ENCODE data around the gene ZMAT2.
"Not testable (repeated sequence)": the region's sequence is repeated elsewhere in the genome, so short reads cannot be mapped to it uniquely, and the experiment has no call there.

Gene ZMAT2

GRCh38 chr5:140674629-140675028 lies 25.6 kb upstream of the ZMAT2 start:
- H3K9ac ChIP-seq (ENCODE audit: low read length): no peak overlapping the region
- no peak overlapping the region for H3K27ac ChIP-seq (ENCODE audit: low read depth, low read length)
- no peaks in the 10 kb centered on the region for H3K27me3 ChIP-seq (ENCODE audit: control insufficient read depth in 1 of 2, insufficient read depth in 2 of 2, low read length in 2 of 2)
- no peaks in the 10 kb centered on the region for H3K4me1 ChIP-seq (ENCODE audit: insufficient read depth, low read length)
- no peak overlapping the region for H3K4me3 ChIP-seq (ENCODE audit: low read depth in 1 of 2, low read length in 2 of 2)
- no peaks in the 10 kb centered on the region for H3K9me3 ChIP-seq (ENCODE audit: low read length)
- H3K36me3 ChIP-seq (ENCODE audit: insufficient read depth, low read length): peaks cover 55% of the 10 kb centered on the region

- H3K4me3 ChIP-seq (ENCODE audit: low read depth in 1 of 2, low read length in 2 of 2): no peak overlapping the region
- no peak overlapping the region for H3K27ac ChIP-seq (ENCODE audit: low read depth, low read length)
- H3K27me3 ChIP-seq (ENCODE audit: control insufficient read depth in 1 of 2, insufficient read depth in 2 of 2, low read length in 2 of 2): no peaks in the 10 kb centered on the region
- H3K4me1 ChIP-seq (ENCODE audit: insufficient read depth, low read length): no peaks in the 10 kb centered on the region
- H3K9me3 ChIP-seq (ENCODE audit: low read length): no peaks in the 10 kb centered on the region
- peaks cover 61% of the 10 kb centered on the region for H3K36me3 ChIP-seq (ENCODE audit: insufficient read depth, low read length)
- H3K9ac ChIP-seq (ENCODE audit: low read length): no peak overlapping the region
Measured at GRCh38 chr5:140677947-140678346, 22.3 kb upstream of the ZMAT2 start.

- Histone ChIP-seq H3K9me3 (ENCODE audit: low read length) (no peaks in the 10 kb centered on the region), H3K27me3 (ENCODE audit: control insufficient read depth in 1 of 2, insufficient read depth in 2 of 2, low read length in 2 of 2) (no peaks in the 10 kb centered on the region), H3K36me3 (ENCODE audit: insufficient read depth, low read length) (peaks cover 61% of the 10 kb centered on the region), H3K9ac (ENCODE audit: low read length) (no peak overlapping the region), H3K27ac (ENCODE audit: low read depth, low read length) (no peak overlapping the region), H3K4me3 (ENCODE audit: low read depth in 1 of 2, low read length in 2 of 2) (no peak overlapping the region), H3K4me1 (ENCODE audit: insufficient read depth, low read length) (no peaks in the 10 kb centered on the region)
Measured at GRCh38 chr5:140678993-140679392, 21.3 kb upstream of the ZMAT2 start.

GRCh38 chr5:140690376-140690932 lies 9.8 kb upstream of the ZMAT2 start:
- H3K27ac ChIP-seq (ENCODE audit: low read depth, low read length): peak overlapping the region; percentile 90
- peak overlapping the region; percentile 86 for H3K9ac ChIP-seq (ENCODE audit: low read length)
- peaks cover 38% of the 10 kb centered on the region for H3K36me3 ChIP-seq (ENCODE audit: insufficient read depth, low read length)
- no peaks in the 10 kb centered on the region for H3K27me3 ChIP-seq (ENCODE audit: control insufficient read depth in 1 of 2, insufficient read depth in 2 of 2, low read length in 2 of 2)
- peaks cover 25% of the 10 kb centered on the region for H3K4me1 ChIP-seq (ENCODE audit: insufficient read depth, low read length)
- peak overlapping the region; percentile 84 to 91 for H3K4me3 ChIP-seq (ENCODE audit: low read depth in 1 of 2, low read length in 2 of 2)
- no peaks in the 10 kb centered on the region for H3K9me3 ChIP-seq (ENCODE audit: low read length)

GRCh38 chr5:140690941-140691924 lies 9.0 kb upstream of the ZMAT2 start, which contains the start of the genes HARS1 and HARS2:
HARS1 (minus strand) TSS chr5:140691370; CDS start chr5:140691304, 66 bp downstream.
HARS2 (plus strand) TSS chr5:140691455; CDS start chr5:140691649, 194 bp downstream.
- peaks cover 44% of the 10 kb centered on the region for H3K36me3 ChIP-seq (ENCODE audit: insufficient read depth, low read length)
- H3K27ac ChIP-seq (ENCODE audit: low read depth, low read length): peak within 1 kb of the TSS; percentile 90
- no peaks in the 10 kb centered on the region for H3K9me3 ChIP-seq (ENCODE audit: low read length)
- peak within 1 kb of the TSS; percentile 84 to 91 for H3K4me3 ChIP-seq (ENCODE audit: low read depth in 1 of 2, low read length in 2 of 2)
- H3K9ac ChIP-seq (ENCODE audit: low read length): peak within 1 kb of the TSS; percentile 86
- peaks cover 25% of the 10 kb centered on the region for H3K4me1 ChIP-seq (ENCODE audit: insufficient read depth, low read length)
- H3K27me3 ChIP-seq (ENCODE audit: control insufficient read depth in 1 of 2, insufficient read depth in 2 of 2, low read length in 2 of 2): no peaks in the 10 kb centered on the region

- no peak overlapping the region for H3K9ac ChIP-seq (ENCODE audit: low read length)
- no peaks in the 10 kb centered on the region for H3K27me3 ChIP-seq (ENCODE audit: control insufficient read depth in 1 of 2, insufficient read depth in 2 of 2, low read length in 2 of 2)
- H3K36me3 ChIP-seq (ENCODE audit: insufficient read depth, low read length): peaks cover 60% of the 10 kb centered on the region
- no peak overlapping the region for H3K27ac ChIP-seq (ENCODE audit: low read depth, low read length)
- H3K9me3 ChIP-seq (ENCODE audit: low read length): no peaks in the 10 kb centered on the region
- no peak overlapping the region for H3K4me3 ChIP-seq (ENCODE audit: low read depth in 1 of 2, low read length in 2 of 2)
- H3K4me1 ChIP-seq (ENCODE audit: insufficient read depth, low read length): peaks cover 25% of the 10 kb centered on the region
Measured at GRCh38 chr5:140694276-140694675, 6.0 kb upstream of the ZMAT2 start.

GRCh38 chr5:140696891-140697492 lies 3.3 kb upstream of the ZMAT2 start:
- peaks cover 19% of the 10 kb centered on the region for H3K4me1 ChIP-seq (ENCODE audit: insufficient read depth, low read length)
- H3K4me3 ChIP-seq (ENCODE audit: low read depth in 1 of 2, low read length in 2 of 2): no peak overlapping the region
- no peak overlapping the region for H3K9ac ChIP-seq (ENCODE audit: low read length)
- no peak overlapping the region for H3K27ac ChIP-seq (ENCODE audit: low read depth, low read length)
- H3K27me3 ChIP-seq (ENCODE audit: control insufficient read depth in 1 of 2, insufficient read depth in 2 of 2, low read length in 2 of 2): no peaks in the 10 kb centered on the region
- peaks cover 69% of the 10 kb centered on the region for H3K36me3 ChIP-seq (ENCODE audit: insufficient read depth, low read length)
- H3K9me3 ChIP-seq (ENCODE audit: low read length): no peaks in the 10 kb centered on the region

- Histone ChIP-seq H3K27ac (ENCODE audit: low read depth, low read length) (no peak overlapping the region), H3K36me3 (ENCODE audit: insufficient read depth, low read length) (peaks cover 34% of the 10 kb centered on the region), H3K4me3 (ENCODE audit: low read depth in 1 of 2, low read length in 2 of 2) (no peak overlapping the region), H3K9me3 (ENCODE audit: low read length) (no peaks in the 10 kb centered on the region), H3K4me1 (ENCODE audit: insufficient read depth, low read length) (no peaks in the 10 kb centered on the region), H3K9ac (ENCODE audit: low read length) (no peak overlapping the region), H3K27me3 (ENCODE audit: control insufficient read depth in 1 of 2, insufficient read depth in 2 of 2, low read length in 2 of 2) (no peaks in the 10 kb centered on the region)
Measured at GRCh38 chr5:140707812-140708211, 7.6 kb downstream of the ZMAT2 start.

- H3K9ac ChIP-seq (ENCODE audit: low read length); H3K27ac ChIP-seq (ENCODE audit: low read depth, low read length); H3K4me1 ChIP-seq (ENCODE audit: insufficient read depth, low read length); H3K27me3 ChIP-seq (ENCODE audit: control insufficient read depth in 1 of 2, insufficient read depth in 2 of 2, low read length in 2 of 2); H3K9me3 ChIP-seq (ENCODE audit: low read length); H3K4me3 ChIP-seq (ENCODE audit: low read depth in 1 of 2, low read length in 2 of 2): not testable (repeated sequence)
- peaks cover 25% of the 10 kb centered on the region for H3K36me3 ChIP-seq (ENCODE audit: insufficient read depth, low read length)
Measured at GRCh38 chr5:140708787-140709186, 8.5 kb downstream of the ZMAT2 start.

- peak overlapping the region; percentile 71 for H3K9ac ChIP-seq (ENCODE audit: low read length)
- no peaks in the 10 kb centered on the region for H3K4me1 ChIP-seq (ENCODE audit: insufficient read depth, low read length)
- H3K27me3 ChIP-seq (ENCODE audit: control insufficient read depth in 1 of 2, insufficient read depth in 2 of 2, low read length in 2 of 2): no peaks in the 10 kb centered on the region
- H3K27ac ChIP-seq (ENCODE audit: low read depth, low read length): peak overlapping the region; percentile 75
- peaks cover 7% of the 10 kb centered on the region for H3K36me3 ChIP-seq (ENCODE audit: insufficient read depth, low read length)
- no peaks in the 10 kb centered on the region for H3K9me3 ChIP-seq (ENCODE audit: low read length)
- H3K4me3 ChIP-seq (ENCODE audit: low read depth in 1 of 2, low read length in 2 of 2): peak overlapping the region; percentile 41 to 82
Measured at GRCh38 chr5:140710899-140711552, 10.8 kb downstream of the ZMAT2 start.

- Histone ChIP-seq H3K4me1 (ENCODE audit: insufficient read depth, low read length) (no peaks in the 10 kb centered on the region), H3K36me3 (ENCODE audit: insufficient read depth, low read length) (no peaks in the 10 kb centered on the region), H3K27me3 (ENCODE audit: control insufficient read depth in 1 of 2, insufficient read depth in 2 of 2, low read length in 2 of 2) (no peaks in the 10 kb centered on the region), H3K27ac (ENCODE audit: low read depth, low read length) (no peak overlapping the region), H3K9me3 (ENCODE audit: low read length) (no peaks in the 10 kb centered on the region), H3K4me3 (ENCODE audit: low read depth in 1 of 2, low read length in 2 of 2) (peak overlapping the region; percentile 41 to 82), H3K9ac (ENCODE audit: low read length) (no peak overlapping the region)
Measured at GRCh38 chr5:140711794-140712193, 11.5 kb downstream of the ZMAT2 start.

All from muscle layer of colon (tissue), 2 donors.